HG03039 (cell line): ENCODE measurements around the gene COX11.

Experiments
- ATAC-seq: cut with Tn5 transposase; IDR thresholded peaks from one replicate; pipeline ENCODE4 v1.9.1; 2021; ENCODE audit warnings: mild to moderate bottlenecking, moderate library complexity; ENCODE audit not compliant: unreplicated experiment

COX11 gene

GRCh38 chr17:54968988-54969332 lies 506 bp upstream of the COX11 start:
- ATAC-seq, result peak; percentile 22

DNA sequence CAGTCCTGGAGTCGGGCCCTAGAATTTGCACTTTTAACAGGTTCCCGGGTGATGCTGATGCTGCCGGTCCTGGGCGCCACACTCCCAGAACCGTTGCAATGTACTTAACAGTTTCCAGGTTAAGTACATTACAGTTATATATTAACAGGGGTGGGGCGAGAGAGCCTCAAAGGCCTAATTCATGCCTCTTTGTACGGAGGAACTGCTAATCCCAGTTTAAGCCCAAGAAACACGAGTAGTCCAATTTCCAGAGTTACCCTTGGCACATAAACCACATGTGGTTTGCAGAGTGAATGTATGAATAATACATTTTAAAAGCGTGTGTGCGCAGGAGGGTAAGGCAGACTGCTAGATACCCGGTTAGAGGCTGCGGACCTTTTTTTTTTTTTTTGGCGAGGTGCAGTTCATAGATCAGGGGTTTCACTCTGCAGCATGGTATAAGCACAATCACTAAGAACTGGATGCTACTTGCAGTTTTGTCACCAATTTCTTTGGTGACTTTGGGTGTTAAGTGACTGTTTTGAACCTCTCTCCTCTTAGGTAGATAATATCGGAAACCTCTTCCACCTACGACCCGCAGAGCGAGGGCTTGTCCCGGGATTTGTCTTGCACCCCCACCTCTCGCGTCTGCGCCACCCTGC lies 713 bp downstream of the COX11 start:
- peak; percentile 9 for ATAC-seq

GRCh38 chr17:54956791-54957190 lies 11.7 kb downstream of the COX11 start:
- ATAC-seq, result no peak

DNA sequence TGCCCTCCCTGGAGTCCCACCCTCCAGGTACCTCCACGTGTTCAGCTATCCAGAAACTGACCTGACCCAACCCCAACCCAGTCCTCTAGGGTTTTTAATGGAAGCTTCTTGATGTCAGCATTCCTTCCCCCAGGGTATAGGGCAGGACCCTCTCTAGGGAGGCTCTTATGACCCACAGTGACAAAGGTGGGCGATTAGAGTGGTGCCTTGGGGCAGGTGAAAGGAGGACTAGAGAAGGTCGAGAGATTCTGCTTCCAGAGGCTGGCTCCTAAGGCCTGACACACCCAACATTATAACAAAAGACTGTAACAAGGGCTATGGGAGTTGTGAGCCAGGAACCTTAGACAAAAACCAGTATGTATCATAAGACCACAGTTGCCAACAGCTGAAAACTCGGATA lies 17.2 kb downstream of the COX11 start:
- no peak for ATAC-seq

GRCh38 chr17:54950116-54950515 lies 18.3 kb downstream of the COX11 start:
- ATAC-seq, result no peak

- ATAC-seq, result no peak
Measured at GRCh38 chr17:54948380-54948779, 20.1 kb downstream of the COX11 start.

- no peak for ATAC-seq
Measured at GRCh38 chr17:54947396-54947795, 21.1 kb downstream of the COX11 start.

DNA sequence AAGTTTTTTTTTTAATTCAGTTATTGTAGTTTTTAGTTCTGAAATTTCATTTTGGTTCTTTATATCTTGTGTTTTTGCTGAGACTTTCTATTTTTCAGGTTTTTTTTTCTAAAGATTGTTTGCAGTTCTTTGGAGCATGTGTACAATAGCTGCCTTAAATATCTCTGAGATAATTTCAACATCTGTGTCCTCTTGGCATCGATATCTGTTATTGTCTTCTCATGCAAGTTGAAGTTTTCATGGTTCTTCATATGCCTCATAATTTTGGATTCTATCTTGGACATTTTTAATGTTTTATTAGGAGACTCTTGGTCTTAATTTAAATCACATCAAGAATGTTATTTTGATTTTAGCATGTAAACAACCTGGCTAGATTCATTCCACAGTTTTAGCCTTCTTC lies 22.8 kb downstream of the COX11 start:
- ATAC-seq, result no peak

DNA sequence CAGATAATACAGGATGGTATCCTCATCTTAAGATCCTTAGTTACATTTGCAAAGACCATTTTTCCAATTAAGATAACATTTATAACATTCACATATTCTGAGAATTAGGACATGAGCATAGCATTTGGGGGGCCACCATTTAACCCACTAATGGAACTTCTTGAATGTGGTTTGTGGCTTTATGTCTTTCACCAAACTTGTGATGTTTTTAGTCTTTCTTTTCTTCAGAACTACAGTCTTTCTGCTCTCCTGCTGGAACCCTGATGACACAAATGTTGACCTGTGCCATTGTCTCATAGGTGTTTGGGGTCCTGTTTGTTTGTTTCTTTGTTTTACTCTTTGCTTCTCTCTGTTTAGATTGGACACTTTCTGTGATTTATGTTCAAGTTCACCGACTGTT lies 23.2 kb downstream of the COX11 start:
- no peak for ATAC-seq

DNA sequence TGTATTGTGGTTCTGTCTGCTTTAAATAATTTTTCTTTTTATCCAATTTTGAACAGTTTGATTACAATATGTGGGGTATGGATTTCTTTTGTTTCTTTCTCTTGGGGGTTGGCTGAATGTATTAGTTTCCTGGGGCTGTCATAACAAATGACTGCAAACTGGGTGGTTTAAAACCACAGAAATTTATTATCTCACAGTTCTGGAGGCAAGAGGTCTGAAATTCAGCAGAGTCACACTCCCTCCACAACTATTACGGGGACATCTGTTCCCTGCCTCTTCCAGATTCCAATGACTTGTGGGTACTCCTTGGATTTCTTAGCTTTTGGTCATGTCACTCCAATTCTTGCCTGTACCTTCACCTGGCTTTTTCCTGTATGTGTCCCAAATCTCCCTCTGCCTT lies 23.7 kb downstream of the COX11 start:
- ATAC-seq, result no peak

- ATAC-seq, result no peak
Measured at GRCh38 chr17:54941285-54941684, 27.2 kb downstream of the COX11 start.

DNA sequence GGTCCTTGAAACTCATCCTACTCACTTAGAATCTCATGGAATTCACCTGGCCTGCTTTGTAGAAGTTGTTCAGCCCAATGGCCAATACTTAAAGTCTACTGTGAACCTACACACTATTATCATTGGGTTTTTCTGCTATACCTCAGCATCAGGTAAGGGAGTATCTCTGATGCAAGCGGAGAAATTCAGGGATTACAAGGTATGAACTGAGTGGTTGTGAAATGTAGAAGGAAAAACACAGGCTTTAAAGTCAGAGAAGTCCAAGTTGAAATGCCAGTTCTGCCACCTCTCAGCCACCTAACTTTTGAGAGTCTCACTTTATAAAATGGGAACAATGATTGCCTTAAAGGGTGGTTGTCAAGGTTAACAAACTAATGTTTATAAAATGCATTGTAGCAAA lies 31.0 kb downstream of the COX11 start:
- ATAC-seq, result no peak

DNA sequence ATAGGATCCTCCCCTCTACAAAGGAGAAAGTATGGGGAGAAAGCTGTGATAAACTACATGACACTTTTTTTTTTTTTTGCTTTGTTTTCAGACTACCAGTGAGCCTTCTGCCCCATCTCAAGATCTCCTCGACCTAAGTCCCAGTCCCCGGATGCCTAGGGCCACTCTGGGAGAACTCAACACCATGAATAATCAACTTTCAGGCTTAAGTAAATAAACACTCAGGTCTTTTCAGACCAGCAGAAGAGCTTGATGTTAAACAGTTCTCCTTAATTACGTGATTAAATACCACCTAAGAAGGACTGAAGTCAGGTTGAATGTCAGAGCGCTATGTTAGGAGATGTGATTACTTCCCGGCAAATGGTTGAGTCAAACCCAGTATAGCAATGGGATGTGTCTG lies 31.4 kb downstream of the COX11 start:
- ATAC-seq, result no peak

- ATAC-seq, result no peak
Measured at GRCh38 chr17:54935471-54935870, 33.0 kb downstream of the COX11 start.

GRCh38 chr17:54933921-54934320 lies 34.5 kb downstream of the COX11 start:
- ATAC-seq, result no peak

DNA sequence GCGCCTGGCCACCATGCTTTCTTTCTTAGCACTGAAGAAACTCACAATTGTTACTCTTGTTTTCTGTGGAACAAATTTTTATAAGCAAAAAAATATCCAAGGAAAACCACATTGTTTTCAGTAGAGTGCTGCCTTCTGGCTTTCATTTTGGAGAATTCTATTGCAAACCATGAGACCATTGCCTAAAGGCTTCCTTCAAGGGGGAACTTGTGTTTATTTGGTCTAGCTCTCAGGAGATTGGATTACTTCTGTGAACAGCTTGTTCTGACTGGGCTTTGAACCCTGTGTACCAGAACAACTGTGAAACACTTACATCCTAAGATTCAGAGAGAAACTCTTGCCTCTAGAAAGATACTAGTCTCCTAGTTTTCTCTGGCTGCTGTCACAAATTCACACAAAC lies 35.7 kb downstream of the COX11 start:
- ATAC-seq, result no peak

- ATAC-seq, result no peak
Measured at GRCh38 chr17:54927525-54927924, 40.9 kb downstream of the COX11 start.

DNA sequence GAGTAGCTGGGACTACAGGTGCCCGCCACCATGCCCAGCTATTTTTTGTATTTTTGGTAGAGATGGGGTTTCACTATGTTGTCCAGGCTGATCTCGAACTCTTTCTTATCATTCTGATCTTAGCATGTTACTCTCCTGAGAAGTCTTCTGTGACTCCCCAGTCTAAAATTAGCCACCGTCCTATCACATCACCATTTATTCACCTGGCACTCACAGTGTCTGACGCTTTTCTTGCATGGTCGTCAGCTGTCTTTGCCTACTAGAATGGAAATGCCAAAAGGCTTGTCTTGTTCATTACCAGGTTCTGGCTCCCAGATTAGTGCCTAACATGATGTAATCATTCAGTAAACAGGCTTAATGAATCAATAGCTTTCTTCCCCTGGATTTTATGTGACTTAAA lies 44.0 kb downstream of the COX11 start:
- ATAC-seq, result no peak

DNA sequence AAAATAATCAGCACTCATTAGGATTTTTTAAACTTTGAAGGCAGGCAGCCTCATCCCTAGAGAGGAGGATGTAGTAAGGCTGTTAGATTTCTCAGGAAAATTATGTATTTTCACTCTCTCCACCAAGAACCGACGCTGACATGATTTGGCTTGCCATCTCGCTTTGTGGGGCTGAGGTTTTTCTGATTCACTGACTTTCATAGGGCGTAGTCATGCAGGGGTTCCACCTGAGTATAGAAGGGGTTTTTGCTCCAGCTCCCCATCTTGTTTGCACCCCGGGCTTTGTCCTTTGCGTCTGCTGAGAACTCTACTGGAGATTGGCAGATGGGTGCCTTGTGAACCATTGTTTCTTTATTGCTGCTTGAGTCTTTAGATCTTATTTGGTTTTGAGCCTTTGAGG lies 47.6 kb downstream of the COX11 start:
- no peak for ATAC-seq

- no peak for ATAC-seq
Measured at GRCh38 chr17:54919425-54919824, 49.0 kb downstream of the COX11 start.

DNA sequence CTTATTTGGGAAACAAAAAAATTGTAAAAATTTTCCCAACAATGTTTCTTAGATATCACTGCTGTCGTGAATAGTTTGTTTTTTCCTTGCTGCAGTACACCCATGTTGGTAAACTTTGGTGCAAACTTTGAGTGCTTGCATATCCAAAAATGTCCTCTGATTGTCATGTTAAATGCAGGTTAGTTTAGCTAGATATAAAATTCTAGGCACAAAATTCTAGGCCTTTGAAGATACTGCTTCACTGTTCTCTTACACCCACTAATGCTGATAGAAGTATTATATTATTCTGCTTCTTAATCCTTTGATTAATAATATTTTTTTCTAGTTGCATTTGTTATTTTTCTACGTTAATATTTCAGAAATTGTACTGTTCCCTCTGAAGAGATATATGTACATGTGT lies 51.7 kb downstream of the COX11 start:
- ATAC-seq, result no peak
